GM19193 (cell line): ENCODE results near the gene ARVCF.

ENCODE experiments used
- POLR2A ChIP-seq: IDR thresholded peaks from 4 replicates; pipeline ENCODE4 v1.6.1; 2011; ENCODE audit not compliant: insufficient read depth, insufficient read length; ENCODE audit errors: extremely low read depth

The ARVCF gene

DNA sequence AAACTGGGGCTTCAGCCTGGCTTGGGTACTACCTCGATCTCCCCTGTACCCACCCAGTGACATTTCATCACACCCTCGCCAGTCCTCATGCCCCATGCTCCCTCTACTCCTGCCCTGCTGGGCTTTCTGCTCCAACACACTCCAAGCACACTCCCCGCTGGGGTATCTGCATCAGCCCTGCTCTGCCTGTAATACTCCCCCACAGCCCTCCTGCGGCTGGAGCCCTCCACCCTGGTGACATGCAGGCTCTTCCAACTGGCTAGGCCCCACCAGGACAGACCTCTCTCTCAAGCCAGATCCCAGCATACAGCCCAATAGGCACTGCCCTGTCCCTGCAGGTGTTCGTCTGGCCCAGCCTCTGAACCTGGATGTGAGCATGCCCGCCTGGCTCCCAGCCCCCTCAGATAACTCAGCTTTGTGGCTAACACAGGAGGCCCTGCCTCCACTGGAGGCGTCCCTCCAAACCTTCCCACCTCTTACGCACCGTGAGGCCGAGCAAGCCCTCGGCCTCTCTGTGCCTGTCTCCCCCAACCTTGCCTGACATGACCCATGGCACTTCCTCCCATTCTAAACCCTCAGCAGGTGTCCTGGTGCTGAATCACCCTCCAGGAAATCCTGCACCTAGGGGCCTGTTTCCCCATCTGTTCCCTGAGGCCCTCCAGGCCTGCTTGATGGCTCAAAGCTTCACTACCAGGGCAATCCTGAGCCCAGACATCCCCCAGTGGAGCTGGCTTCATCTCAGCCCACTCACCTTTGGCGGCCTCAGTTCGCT, 41.5 kb downstream of the ARVCF start:
- no peak for TF ChIP-seq POLR2A

DNA sequence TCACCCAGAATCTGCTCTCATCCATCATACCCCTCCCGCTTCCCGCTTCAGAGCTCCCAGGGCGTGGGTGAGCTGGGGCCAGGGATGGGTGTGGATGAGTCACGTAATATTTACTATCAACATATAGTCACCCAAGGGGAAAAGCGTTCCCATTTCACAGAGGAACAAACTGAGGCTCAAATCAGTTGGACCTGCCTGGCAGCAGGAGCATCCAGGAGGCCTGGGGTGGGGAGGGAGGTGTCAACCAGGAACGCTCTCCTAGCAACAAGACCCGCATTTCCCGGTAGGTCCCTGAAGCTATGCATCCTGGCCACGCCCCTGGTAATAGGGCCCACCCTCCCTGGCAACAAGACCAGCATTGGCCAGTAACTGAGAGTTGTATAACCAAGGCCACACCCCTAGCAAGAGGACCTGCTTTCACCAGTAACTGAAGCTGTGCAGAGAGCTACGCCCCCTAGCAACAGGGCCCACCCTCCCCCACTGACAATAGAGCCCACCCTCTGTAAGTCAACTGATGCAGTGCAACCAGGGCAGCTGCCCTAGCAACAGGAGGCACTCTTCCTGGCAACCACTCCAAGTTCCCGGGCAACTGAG, 42.3 kb downstream of the ARVCF start:
- TF ChIP-seq POLR2A, result no peak

- TF ChIP-seq POLR2A, result no peak
These were observed 42.9 kb downstream of the ARVCF start for GRCh38 chr22:19973551-19974267.

- TF ChIP-seq POLR2A, result no peak
These were observed 43.7 kb downstream of the ARVCF start for GRCh38 chr22:19972652-19973550.

- no peak for TF ChIP-seq POLR2A
These were observed 44.4 kb downstream of the ARVCF start for GRCh38 chr22:19972251-19972650.

- TF ChIP-seq POLR2A, result no peak
These were observed 45.1 kb downstream of the ARVCF start for GRCh38 chr22:19971276-19972124.

DNA sequence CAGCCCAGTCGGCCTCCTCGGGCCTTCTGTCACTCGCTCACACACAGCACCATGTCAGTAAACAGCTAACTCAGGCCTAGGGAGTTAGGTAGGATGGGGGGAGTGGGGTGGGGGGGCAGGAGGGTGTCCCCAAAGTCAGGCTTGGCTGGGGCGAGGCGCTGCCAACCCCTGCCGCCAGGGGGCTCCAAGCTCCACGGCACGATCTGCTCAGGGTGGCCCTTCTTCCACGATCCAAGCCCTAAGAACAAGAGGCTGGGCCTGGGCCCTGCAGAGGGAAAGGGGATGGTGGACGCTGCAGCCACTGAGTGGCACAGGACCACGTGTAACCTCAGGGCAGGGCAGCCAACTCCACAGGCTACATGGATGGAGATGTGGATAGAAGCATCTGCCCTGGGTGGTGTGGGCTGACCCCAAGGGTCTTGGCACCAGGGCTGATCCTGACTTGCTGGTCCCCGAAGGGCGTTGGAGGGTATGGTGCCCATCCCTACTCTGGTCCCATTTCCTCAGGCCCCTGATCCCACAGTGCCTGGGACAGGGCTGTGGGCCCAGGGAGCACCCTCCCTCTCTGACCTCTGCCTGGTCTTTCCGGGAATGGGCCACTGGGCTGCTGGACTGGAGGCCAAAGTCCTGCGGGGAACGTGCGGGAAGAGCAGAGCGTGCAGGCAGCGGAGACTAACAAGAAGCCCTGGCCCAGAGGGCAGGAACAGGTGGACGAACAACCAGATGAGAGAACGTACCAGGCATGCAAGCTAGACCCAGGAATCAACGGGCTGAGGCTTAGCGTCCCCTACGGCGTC, 45.9 kb downstream of the ARVCF start:
- no peak for TF ChIP-seq POLR2A

DNA sequence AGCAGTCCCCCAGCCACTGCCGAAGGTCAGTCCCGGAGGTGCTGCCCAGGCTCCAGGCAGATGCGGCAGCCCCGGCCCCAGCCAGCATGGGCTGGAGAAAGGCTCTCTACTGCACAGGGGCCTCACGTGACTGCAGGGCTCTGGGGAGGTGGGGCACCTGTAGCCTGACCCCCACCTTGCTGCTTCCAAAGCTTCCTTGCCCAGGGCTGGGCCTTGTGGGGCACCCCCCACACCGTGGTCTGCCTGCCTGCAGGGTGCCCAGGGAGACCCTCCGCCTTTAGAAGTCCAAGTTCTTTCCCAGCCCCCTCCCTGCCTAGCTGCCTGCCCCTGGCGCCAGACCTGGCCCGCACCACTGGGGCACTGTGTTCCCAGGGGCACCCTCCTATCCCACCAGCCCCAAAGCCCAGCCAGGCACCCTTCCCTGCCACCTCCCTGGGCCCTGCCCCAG, 46.6 kb downstream of the ARVCF start:
- TF ChIP-seq POLR2A, result no peak

- TF ChIP-seq POLR2A, result no peak
These were observed 47.3 kb downstream of the ARVCF start for GRCh38 chr22:19969141-19969928.

DNA sequence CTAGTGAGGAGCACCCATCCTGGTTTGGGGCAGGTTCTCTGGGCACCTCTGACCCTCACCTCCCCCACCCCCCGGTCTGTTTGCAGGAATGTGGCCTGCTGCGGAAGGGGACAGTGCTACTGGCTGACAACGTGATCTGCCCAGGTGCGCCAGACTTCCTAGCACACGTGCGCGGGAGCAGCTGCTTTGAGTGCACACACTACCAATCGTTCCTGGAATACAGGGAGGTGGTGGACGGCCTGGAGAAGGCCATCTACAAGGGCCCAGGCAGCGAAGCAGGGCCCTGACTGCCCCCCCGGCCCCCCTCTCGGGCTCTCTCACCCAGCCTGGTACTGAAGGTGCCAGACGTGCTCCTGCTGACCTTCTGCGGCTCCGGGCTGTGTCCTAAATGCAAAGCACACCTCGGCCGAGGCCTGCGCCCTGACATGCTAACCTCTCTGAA, 48.2 kb downstream of the ARVCF start:
- TF ChIP-seq POLR2A, result no peak

DNA sequence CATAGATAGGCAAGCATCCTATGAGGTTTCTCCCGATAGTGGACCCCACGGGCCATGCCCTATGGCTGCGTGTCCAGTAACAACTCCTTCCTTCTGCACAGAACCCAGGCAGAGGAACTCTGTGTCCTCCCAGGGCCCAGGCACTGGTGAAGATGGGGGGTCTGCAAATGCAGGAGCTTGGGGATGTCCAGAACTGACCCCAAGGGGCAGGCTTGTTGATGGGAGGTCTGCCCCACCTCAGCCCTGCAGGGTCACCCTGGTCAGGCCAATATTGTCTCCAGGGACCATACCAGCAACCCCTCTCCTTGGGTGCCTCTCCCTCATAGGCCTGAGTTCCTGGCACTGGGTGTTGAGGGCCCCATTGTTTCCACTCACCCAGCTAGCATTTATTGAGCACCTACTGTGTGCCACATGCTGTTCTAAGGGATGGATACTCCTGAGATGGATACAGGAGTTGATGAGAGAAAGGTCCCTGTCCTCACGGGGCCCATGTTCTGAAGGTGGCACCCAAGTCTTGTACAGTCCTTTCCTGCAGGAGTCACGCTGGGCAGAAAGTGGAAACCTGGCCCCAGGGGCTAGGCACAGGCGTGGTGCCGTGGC, 48.7 kb downstream of the ARVCF start:
- no peak for TF ChIP-seq POLR2A
